GM18505 (cell line): ENCODE results near the gene NIM1K.
"Not testable (repeated sequence)": the region's sequence is repeated elsewhere in the genome, so short reads cannot be mapped to it uniquely, and the experiment has no call there.

Experiments used
- ATAC-seq: cut with Tn5 transposase; IDR thresholded peaks from one replicate; pipeline ENCODE4 v1.9.1; 2021; ENCODE audit not compliant: unreplicated experiment
- POLR2A ChIP-seq: IDR thresholded peaks from 4 replicates; pipeline ENCODE4 v1.6.1; 2011; ENCODE audit warnings: borderline replicate concordance; ENCODE audit not compliant: insufficient read depth, insufficient read length; ENCODE audit errors: extremely low read depth

The NIM1K gene

DNA sequence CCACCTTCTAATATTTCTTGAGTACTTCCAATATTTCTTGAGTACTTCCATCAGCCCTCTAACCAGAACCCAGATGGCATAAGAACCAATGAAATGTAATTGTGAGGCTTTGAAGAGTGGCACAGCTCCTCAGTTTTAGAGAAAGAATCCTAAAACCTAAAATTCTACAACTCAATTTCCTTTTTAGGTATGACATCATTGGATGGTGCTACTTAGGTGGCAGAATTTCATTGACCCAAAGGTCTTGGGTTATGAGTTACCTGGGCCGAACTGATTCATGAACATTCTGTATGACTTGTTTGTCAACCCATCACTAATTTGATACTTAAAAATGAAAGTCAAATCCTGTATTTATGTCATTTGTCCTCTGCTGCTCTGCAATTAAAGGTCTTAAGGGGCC, 108.1 kb downstream of the NIM1K start:
- ATAC-seq, result no peak
- TF ChIP-seq POLR2A, result no peak

DNA sequence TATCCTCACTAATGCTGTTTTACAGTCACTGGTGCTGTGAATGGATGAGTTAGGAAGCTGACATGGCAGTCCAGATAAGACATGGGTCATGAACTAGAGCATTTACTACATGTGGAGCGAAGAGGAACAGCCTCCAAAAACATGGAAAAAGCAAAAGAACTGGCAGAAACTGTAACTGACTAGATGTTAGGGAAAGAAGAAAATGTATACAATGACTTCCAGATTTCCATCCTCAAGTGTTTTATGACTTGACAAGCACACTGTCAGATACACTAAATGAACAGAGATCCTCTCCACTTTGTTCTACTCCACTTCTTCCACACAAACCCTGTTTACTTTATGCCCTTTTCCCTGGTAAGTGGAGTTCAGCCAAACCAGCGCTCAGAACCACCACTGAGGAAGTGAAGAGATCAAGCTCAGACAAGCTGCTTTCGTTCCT, 109.6 kb downstream of the NIM1K start:
- TF ChIP-seq POLR2A, result no peak
- no peak for ATAC-seq

DNA sequence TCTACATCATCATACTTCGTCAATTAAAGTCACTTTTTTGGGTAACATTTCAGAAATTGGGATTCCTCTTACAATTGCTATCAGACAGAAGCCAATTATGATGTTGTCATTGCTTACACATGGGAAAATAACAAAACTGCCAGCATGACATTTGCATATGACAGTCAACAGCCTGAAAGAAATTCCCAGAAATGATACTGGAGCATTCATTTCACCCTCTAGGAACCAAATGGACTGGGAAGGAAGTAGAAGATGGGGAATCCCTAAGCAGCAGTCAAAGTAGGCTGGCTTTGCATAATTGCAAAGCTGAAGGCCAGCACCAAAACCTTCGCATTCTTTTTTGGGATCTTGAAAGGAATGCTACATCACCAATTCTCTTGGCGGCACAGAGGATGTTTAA, 110.5 kb downstream of the NIM1K start:
- TF ChIP-seq POLR2A, result no peak
- ATAC-seq, result no peak

DNA sequence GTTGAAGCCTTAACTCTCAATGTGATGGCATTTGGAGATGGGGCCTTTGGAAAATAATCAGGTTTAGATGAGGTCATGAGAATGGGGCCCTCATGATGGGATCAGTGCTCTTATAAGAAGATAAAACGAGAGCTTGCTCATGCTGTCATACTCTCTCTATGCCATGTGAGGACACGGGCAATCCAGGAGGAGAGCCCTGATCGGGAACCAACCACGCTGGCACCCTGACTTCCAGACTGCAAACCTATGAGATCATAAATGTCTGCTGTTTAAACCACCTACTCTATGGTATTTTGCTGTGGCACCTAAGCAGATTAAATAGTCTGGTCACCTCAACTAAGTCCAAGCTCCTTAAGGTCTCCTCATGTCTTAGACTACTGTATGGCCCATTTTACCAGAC, 111.2 kb downstream of the NIM1K start:
- no peak for ATAC-seq
- TF ChIP-seq POLR2A, result no peak

DNA sequence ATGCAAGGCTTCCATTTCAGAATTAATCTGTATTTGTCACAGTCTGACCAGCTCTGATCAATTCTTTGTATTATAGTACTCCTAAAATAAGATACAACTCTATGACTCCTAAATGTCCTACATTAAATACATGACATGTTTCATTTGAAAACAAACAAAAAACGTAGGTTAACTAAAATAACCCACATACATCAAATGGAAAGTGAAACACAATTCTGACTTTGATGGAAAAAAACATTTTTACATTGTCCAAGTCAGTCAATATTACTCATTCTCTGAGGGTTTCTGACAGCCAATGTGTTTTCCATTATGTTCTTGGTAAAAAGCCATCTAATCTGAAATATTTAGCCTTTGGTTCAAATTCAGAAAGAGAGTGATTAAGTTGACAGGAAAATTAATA, 112.5 kb downstream of the NIM1K start:
- TF ChIP-seq POLR2A, result no peak
- ATAC-seq, result no peak

DNA sequence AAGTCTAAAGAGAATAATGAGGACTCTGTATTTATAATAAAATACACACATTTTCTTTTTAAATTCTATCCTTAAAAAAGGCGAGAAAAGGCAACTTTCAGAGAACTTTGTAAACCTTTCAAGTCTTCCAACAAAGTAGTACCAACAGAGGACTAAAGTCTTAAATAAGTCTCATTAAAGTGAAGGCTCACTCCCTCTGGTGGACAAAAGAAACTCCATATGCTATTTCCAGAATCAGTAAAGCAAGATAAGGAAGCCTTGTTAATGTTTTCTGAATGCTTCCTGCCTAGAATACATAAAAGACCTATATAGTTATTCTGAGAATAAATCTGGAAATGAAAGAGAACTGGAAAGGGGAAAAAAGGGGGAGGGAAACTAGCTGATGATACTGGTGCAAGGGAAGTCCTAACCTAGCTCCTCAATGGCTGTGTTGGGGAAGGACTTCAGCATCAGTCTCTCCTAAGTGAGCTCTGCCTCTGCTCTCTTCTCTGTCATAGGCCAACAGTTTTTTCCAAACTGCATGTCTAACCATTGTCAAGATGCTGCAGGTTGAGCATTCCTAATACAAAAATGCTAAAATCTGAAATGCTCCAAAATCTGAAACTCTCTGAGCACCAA, 114.0 kb downstream of the NIM1K start:
- ATAC-seq, result peak; percentile 47
- TF ChIP-seq POLR2A, result no peak

DNA sequence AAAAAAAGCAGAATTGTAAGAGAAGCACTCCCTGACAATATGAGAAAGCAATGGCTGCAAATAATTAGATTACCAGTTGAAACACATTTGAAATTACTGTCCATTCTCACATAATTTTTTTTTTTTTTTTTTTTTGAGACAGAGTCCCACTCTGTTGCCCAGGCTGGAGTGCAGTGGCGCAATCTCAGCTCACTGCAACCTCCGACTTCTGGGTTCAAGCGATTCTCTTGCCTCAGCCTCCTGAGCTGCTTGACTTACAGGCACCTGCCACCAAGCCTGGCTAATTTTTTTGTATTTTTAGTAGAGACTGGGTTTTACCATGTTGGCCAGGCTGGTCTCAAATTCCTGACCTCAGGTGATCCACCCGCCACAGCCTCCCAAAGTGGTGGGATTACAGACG, 114.9 kb downstream of the NIM1K start:
- not testable (repeated sequence) for ATAC-seq

DNA sequence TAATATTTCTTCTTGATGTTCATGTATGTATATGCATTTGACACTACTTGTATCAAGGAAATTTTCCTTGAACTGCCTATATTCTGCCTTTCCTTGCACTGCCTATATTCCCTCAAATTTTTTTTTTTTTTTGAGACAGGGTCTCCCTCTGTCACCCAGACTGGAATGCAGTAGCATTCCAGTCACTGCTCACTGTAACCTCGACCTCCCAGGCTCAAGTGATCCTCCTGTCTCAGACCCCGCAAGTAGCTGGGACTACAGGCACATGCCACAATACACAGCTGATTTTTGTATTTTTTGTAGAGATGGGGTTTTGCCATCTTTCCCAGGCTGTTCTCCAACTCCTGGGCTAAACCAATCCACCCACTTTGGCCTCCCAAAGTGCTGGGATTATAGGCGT, 117.1 kb downstream of the NIM1K start:
- ATAC-seq, result no peak
- no peak for TF ChIP-seq POLR2A

DNA sequence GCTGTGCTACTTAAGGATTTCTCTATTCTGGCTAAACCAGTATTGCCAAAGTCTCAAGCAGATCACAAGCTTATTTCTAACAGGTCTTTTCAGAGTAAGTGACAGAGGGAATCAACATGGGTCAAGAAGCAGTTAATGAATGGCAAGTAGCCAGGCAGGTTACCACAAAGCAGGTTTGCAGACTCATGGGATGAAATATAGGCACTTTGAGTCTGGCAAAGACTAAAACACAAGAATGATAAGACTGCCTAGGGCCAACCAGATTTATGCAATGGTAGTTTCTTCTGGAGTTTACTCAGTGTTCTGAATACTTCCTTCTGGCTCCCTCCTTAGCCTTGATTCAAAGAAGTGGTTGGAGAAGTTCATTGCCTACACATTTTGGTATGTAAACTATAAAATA, 117.6 kb downstream of the NIM1K start:
- no peak for ATAC-seq
- TF ChIP-seq POLR2A, result no peak

DNA sequence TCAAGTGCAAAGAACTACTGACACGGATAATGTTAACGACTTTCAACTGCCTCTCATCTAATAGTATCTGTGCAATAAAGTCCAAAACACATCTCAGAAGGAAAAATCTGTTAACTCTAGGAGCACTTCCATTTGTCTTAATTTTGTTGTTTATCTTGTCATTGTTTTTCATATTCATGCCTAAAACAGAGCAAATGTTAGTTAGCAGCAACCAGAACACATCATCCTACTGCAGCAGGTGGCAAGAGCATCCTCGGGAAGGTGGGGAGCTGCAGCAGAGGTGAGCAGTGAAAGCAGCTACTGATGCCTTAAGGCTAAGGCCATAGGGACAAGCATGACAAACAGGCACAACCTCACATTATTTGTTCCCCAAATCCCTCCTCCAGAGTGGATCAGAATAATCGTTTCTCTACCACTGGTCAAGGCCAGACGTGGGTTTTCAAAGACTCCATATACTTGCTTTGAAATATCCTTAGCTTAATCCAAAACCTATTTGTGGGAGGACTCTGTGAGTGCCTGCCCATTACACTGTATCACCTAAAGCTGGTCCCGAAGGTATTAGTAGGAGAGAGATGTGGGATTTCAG, 120.1 kb downstream of the NIM1K start:
- TF ChIP-seq POLR2A, result no peak
- ATAC-seq, result no peak

DNA sequence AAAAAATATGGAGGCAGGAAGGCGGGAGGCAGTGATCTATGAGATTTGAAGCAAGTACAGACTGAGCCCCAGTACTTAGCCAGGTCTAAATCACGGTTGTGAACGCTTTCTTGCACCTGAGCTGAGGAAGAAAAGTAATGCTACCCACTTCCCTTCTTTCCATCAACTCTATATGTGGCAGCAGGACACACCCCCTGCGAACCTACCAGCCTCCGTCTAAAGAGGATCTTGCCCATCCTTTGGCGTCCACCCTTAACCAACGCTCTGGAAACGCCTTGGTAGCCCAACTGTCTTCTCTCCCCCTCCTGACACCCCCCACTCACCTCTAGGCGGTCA, 120.6 kb downstream of the NIM1K start:
- TF ChIP-seq POLR2A, result no peak
- ATAC-seq, result peak; percentile 1

DNA sequence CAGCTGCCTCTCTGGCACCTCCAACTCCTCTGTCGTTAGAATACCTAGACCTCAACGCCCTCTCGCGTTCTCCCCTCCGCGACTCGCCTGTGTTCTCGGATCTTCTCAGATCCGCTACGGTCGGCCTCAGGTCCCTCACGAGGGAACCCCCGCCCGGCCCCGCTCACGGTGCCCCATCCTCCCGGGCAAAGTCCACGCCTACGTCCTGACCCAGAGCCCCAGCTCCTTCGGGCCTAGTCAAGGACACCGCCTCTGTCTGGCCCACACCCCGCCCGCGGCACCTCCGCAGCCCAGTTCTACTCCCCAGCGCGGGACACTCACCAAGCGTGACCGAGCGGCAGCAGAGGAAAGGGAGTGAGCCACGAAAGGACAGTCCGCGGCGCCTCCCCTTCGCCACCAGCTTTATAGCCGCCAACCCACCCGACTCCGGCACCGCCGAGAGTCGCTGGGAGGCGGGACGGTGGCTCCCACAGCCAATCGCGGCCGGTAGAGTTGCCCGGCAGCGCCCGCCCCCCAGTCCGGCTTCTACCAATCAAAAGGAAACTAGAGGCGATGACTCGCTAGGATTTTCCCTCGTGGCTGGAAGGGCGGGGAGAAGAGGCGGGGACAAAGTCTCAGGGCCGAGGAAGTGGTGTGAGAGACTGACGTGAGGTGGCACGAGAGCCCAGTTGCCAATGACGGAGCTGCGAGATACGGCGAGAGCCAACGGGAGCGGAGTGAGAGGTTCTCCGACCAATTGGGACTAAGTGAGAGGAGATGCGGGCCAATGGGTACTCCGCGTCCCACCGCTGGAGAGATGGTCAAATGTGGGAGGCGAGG, 121.2 kb downstream of the NIM1K start, which contains the start of gene HMGCS1:
Gene HMGCS1, minus strand, starts transcription at position 378 of the 819 bp plus-strand sequence. CDS start 14,447 bp downstream, outside the sequence.
- TF ChIP-seq POLR2A, result peak; percentile 97

DNA sequence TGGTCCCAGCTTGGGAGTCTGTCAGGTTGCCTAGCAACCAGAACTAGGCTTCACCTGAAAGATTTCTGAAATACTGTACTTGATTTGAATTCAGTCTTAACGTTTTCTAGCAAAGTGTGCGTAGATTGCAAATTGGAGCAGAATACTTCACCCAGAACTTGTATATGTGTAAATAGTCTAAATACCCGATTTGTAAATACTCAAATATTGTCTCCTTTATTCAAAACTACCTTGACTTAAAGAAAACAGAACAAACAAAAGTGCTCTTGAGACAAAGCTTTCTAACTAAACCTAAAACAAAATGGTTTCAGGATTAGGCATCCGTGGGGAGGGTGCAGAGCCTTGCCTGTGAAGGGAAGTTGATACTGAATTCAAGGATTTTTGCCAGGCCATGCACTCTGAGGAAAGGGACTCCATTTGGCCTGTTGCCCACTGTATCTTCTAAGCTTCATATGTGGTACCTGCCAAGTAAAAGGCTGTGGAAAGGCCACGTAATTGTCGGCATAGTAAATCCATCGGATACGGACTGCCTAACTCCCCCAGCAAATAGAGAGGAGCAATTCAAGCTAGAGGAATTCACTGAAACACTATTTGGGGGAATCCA, 121.9 kb downstream of the NIM1K start:
- no peak for TF ChIP-seq POLR2A
- no peak for ATAC-seq

More for the DNA sequence above, 121.2 kb downstream of the NIM1K start, which contains the start of gene HMGCS1:
- peak; percentile 95 for ATAC-seq

DNA sequence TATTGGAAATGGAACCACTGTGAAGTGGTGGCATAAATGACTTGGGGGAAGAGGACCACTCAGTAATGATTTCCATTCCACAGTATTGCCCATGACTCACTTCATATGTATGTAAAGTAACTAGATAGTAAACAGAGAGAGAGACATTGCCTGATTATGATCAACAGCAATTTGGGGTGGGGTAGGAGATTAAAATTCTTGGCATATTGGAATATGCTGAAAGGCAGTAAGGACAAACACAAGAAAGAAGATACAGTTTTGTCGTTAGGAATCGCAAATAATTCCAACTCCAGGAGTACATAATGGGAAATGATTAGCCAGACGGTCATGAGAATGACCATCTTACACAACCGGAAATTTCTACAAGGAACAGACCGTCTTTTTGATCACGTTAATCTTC, 122.7 kb downstream of the NIM1K start:
- no peak for ATAC-seq
- TF ChIP-seq POLR2A, result no peak

DNA sequence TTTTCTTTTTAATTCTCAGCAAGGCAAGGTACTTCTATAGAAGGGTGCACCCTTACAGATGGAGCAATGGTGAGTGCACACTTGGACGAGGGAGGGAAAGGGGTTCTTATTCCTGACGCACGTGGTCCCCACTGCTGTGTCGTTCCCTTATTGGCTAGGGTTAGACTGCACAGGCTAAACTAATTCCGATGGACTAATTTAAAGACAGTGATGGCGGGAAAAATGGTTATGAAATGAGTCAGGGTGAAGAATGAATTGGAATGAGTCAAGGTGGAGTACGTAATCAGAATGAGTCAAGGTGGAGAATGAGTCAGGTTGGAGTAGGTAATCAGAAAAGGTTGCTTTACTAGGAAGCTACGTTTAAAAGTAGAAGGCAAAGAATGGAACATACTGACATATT, 123.2 kb downstream of the NIM1K start:
- no peak for TF ChIP-seq POLR2A
- no peak for ATAC-seq

DNA sequence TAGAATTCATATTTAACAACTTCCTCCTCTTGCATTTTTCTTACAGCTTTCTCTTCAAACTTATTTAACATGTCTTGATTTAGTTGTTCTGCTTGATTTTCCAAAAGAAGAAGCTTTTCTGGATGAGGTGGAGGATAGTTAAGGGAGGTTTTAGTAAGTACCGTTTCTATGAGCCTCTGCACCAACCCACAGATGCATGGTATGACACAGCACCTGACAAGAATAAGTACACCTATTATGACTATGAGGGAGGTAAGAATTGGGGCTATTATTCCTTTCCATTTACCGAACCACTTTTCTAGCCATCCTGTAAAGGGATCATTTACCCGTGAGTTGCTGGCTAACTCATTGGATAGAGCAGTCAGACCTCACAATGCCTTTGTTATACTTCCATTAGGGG, 123.7 kb downstream of the NIM1K start:
- no peak for ATAC-seq
- no peak for TF ChIP-seq POLR2A
